GM18858 (cell line): Measurements from ENCODE around the gene OSBPL6.
A peak's percentile ranks its signal among the peaks of the same experiment; 100 is the strongest.
"Not testable (repeated sequence)": the region's sequence is repeated elsewhere in the genome, so short reads cannot be mapped to it uniquely, and the experiment has no call there.

ENCODE experiments used
- ATAC-seq: cut with Tn5 transposase; IDR thresholded peaks from one replicate; pipeline ENCODE4 v1.9.1; 2021; ENCODE audit not compliant: unreplicated experiment

The OSBPL6 gene

DNA sequence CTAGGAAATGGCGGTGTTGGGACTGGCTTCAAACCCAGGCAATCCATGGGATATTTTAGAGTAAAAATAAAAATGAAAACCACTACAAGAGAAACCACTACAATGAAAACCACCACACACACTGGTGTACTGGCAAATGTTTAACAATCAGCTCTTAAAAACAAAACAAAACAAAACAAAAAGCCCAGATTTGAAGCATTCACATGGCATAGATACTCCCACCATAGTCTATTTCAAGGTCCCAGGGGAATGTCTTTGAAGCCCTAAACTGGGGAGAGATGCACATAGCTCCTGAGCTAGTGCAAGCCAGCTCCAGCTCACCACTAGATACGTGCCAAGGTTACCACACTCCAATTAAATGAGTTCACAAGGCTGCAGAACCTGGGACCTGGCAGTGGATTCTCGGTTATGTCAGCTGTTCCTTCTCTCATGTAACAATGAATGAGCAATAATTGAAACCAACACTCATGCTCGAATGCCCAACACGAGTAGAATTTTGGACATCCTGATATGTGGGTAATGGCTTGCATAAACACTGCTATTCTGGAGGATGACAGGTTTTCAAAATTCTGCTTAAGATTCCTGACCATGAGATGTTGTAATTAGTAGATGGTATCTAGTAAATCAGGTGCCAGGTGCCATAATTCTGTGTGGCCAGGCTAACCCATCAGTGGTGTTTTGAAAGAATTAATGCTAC, 102.2 kb downstream of the OSBPL6 start:
- no peak for ATAC-seq

DNA sequence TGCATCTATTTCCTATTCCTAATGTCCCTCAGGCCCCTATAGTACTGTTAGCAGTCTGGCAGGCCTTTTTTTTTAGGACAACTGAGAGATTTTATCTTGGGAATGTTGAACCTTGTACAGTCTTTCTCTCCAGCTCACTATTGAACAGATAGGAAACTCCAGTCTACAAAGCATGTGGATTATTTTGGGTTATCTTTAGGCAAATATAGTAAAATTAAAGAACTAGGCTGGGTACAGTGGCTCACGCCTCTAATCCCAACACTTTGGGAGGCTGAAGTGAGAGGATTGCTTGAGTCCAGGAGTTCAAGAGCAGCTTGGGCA, 102.7 kb downstream of the OSBPL6 start:
- ATAC-seq = no peak

DNA sequence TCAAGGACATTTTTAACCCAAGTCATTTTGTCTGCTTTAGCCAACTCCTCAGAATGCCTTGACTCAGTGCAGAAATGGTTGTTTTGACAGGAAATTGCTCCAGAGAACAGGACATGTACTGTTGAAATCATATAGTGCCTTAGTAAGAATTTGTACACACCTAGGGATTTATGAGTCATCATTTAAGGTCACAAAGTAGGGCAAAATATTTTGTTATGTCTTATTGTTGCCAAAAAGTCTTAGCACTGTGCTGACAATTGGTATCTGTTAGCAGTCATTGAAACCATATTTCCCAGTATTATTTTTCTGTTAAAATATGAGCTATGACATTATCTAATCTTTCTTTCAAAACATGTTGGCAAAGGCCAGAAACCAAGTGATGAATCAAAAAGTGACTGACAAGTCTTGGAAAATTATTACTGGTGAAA, 104.5 kb downstream of the OSBPL6 start:
- no peak for ATAC-seq

DNA sequence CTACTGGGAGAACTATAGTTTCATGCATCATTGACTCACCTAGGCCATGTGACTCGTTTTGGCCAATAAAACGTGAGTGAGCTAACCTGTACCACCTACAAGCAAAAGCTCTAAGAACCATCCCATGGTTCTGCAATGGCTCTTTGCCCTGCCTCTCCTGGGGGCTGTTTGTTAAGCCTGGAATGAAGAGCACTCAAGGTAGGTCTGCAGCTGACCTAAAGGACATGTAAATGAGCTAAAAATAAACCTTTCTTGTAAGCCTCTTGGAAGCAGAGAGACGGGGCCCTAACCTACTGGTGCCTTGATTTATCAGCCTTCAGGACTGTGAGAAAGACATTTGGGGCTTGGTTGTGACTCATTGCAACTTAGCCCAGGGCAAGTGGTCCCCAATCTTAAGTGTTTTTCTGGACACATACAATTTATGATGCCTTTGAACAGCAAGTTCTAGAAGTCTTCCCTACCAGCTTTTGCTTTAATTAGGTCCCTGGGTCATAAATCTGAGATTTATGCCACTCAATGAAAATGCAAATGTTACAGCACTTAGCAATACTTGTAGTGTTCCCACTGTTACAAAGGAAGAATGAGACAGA, 107.4 kb downstream of the OSBPL6 start:
- no peak for ATAC-seq

DNA sequence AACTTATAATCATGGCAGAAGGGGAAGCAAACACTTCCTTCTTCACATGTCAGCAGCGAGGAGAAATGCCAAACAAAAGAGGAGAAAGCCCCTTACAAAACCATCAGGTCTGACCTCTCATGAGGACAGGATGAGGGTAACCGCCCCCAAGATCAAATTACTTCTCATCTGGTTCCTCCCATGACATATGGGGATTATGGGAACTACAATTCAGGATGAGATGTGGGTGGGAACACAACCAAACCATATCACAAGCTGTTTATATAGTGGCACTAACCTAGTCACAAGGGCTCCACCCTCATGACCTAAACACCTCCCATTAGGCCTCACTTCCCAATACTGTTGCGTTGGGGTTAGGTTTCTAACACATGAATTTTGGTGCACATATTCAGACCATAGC, 110.0 kb downstream of the OSBPL6 start:
- ATAC-seq = no peak

DNA sequence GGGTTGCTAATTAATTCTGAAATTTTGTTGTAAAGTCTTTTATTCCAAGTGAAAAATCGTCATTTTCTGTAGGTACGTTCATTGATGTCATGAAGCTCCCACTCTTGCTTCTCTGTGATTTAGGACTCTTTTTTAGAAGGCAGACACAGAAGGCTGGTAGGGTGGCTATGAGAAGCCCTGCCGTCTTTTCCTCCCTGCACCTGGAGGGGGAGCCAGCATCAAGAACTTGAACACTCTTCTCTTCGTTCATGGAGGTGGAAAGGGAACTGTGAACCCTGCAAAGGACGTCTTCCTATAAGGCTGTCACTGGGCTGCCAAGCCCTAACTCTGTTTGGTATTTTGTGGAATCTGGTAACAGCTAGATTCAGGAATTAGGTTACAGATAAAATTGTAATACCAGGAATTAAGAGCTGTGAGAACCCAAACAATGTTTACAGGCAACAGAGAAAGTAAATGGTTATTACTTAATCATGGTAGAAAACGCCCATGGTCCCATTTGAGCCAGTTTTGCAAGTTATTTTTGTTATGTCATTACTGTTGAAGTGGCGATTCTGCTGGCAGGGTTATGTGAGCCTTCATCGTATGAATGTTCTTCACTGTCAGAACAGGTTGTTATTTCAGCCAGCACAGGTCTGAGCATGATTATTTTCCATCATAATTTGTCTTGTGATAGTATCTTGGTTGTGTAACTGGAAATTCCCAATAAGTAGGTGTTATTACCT, 112.2 kb downstream of the OSBPL6 start:
- ATAC-seq = peak; percentile 88

DNA sequence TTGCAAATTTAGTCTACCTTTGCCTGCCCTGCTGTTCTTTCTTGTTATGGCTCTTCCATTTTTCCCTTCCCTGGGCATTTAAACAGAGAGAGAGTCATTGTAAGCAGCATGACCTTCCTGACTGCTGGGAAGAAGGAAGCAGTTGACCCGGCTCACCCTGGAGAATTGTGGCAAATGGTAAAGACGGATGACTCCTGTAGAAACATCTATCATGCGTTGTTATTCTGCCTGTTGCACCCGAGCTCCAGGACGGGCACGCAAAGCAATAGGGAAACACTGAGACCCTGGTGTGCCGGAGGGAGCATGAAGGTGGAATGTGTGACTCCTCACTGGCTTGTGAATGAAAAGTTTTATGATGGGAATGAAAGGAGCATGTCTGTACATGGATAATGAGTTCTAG, 113.3 kb downstream of the OSBPL6 start:
- no peak for ATAC-seq

DNA sequence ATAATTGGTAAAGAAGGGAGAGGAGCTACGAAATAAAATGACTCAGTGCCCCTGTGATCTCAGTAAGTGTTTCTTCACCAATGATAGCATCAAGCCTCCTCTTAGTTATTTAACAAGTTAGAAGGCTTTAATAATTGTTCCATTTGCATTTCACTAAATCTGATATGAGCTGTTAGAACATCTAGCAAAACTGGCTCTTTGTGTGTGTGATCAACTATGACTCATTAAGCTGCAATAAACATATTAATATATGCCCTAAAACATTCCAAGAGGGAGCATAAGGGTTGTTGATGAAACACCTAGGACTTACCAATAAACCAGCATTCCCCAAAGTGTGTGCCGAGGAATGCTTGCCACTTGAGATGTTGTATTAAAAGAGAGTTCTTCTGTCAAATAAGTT, 115.2 kb downstream of the OSBPL6 start:
- ATAC-seq = no peak

DNA sequence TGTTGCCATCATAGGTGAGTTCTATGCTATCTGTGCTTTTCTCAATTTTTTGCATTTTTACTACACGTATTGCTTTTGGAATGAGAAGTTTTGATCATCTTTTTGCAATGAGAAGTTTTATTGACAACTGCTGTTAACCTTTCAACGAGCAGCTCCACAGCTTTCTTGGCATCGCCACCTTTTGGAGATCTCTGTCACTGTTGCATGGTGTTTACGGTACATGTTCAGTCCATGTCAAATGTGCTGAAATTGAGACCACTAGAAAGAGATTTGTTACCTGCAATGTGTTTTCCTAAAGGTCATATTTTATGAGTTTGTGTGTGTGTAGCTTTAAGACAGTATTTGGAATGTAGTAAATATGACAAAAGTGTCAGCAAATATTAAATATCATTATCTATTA, 120.8 kb downstream of the OSBPL6 start:
- ATAC-seq = no peak

DNA sequence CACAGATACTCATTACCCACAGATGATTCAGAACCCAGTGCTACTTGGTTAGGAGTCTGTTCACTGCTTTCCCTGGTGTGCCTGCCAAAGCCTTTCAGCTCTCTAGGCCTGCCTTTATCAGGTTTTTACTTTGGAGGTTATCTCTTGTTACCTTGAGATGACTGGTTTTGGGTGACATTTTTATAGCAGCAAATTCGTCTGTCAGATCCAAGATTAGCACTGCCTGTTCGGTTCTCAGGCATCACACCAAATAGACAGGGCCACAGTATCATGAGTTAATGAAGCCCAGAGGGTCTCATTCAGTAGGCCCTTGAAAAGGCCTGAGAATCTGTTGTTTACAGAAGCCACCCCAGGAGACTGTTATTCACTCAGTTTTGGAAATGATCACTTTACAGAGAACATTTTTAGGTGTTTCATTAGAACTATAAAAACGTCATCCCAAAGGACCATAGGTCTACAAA, 121.2 kb downstream of the OSBPL6 start:
- no peak for ATAC-seq

DNA sequence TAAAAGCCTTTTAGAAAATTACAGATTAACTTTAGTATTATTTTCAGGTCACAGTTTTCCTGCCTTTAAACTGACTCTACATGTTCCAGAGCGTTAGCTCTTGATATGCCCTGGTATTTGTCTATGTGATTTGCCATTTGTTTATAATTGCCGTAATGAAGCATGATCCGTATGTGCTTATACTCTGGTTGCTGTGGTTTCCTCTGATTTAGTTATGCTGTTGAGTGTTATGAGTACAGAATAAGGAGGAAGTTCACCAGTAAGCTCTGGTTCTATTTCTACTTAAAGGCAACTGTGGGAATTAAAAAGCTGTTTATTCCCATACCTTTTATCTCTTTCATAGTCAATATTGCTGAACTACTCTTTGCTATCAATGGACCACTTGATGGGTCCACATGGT, 123.5 kb downstream of the OSBPL6 start:
- no peak for ATAC-seq

DNA sequence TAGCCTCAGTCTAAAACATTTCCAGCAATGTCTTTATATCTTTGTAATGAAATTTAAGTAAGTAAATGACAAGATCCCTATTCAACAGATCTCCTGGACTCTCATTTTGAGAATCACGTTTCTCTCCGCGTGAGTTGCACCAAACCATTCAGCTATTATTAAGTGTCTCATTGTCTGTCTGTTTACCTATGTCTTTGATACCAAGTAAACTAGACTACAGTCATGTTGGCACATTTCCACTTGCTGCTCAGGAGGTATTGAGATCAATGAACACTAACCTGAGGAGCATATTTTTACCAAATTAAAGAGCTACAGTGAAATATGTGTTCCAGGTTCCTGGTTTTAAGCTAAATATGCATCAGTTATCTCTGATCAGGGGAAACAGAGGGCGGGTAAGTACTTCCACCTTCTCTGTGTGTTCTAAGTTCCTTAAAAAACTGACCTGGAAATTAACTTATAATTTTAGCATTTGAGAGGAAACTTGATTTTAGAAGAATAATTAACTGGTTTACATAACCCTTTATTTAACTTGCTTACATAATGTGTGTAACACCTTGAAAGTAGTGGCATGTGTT, 125.8 kb downstream of the OSBPL6 start:
- no peak for ATAC-seq

DNA sequence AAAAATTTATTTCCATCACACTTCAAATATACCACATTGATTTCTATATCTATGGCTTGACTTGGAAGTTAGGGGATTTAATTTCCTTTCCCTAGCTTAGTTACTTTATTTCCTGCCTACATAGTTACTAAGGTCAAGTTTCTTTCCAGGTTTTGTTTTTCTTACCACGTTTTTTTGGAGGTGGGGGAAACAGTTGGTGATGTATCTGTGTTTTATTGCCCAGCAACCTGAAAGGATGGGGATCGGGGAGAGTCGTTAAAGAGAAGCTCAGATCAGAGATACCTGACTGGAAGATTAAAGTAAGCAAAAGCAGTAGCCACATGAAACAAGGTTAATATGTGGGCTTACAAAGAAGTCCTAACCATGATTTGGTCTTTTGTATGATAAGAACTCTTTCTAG, 127.8 kb downstream of the OSBPL6 start:
- ATAC-seq = no peak

DNA sequence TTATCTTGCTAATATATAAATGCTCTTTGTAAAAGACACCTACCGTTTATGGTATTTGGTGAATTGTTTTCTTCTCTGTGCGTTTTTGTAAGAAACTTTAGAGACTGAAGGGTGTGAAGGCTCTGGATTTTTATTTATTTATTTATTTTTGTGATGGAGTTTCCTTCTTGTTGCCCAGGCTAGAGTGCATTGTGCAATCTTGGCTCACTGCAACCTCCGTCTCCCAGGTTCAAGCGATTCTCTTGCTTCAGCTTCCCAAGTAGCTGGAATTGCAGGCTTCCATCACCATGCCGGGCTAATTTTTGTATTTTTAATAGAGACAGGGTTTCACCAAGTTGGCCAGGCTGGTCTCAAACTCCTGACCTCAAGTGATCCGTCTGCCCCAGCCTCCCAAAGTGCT, 129.0 kb downstream of the OSBPL6 start:
- not testable (repeated sequence) for ATAC-seq

DNA sequence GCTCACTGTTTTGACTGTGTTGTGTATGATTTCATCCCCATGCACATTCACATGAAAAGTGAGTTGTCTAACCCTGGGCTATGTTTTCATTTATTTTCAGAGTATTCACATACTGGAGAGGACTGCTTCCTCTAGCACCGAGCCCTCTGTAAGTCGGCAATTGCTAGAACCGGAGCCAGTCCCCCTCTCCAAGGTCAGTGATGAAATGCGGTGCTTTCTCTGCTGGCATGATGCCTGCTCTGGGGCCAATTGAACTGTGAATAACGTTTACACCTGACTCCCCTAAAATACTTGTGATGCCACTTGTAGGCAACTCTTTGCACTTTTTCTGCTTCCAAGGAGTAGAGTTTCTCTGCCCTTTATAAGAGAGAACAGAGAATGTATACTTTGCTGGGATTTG, 129.8 kb downstream of the OSBPL6 start:
- no peak for ATAC-seq

DNA sequence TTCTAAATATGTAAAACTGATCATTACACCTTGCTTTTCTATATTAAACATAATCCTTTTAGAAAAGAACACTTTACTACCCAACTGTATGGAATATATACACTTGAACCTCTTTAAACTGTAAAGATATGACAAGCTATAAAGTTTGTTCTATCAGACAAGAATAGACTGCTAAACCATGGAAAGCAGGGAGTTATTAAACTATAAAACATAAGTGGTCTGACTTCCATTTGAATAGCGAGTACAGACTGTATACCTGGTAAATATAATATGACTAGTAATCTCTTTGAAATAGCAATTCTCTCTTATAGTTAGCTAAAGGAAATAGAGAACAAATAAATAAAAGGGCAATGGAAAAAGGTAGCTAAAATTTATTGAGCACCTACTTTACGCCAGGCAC, 131.0 kb downstream of the OSBPL6 start:
- no peak for ATAC-seq

DNA sequence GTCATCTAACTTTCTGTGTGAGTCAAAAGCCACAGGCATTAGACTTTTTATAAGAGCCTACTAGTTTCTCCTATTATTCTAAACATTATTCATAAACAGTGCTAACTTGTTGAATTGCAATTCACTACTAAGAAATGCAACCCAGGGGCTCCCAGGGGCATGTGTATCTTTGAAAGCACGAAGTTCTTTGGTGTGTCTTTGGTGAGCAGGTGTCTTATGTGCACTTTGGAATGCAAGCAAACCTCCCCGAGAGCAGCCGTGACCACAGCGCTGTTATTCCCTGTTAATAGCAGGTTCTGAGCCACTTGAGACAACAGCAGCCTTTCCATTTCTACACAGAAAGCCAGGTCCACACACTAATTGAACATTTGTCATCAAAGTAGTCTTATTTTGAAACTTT, 133.2 kb downstream of the OSBPL6 start:
- ATAC-seq = no peak

DNA sequence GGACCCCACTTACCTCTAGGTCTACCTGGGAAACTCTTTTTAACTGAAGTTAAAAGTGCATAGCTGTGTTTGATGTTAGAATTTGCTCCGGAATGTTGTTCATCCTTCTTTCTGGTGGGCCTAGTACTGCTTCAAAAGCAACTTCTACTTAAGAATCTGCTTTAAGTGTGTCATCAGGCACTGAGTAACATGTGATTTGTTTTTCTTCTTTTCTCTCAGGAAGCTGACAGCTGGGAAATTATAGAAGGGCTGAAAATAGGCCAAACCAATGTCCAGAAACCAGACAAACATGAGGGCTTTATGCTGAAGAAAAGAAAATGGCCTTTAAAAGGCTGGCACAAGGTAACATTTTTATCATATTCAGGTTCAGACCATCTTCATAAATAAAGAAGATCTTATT, 133.7 kb downstream of the OSBPL6 start:
- no peak for ATAC-seq

DNA sequence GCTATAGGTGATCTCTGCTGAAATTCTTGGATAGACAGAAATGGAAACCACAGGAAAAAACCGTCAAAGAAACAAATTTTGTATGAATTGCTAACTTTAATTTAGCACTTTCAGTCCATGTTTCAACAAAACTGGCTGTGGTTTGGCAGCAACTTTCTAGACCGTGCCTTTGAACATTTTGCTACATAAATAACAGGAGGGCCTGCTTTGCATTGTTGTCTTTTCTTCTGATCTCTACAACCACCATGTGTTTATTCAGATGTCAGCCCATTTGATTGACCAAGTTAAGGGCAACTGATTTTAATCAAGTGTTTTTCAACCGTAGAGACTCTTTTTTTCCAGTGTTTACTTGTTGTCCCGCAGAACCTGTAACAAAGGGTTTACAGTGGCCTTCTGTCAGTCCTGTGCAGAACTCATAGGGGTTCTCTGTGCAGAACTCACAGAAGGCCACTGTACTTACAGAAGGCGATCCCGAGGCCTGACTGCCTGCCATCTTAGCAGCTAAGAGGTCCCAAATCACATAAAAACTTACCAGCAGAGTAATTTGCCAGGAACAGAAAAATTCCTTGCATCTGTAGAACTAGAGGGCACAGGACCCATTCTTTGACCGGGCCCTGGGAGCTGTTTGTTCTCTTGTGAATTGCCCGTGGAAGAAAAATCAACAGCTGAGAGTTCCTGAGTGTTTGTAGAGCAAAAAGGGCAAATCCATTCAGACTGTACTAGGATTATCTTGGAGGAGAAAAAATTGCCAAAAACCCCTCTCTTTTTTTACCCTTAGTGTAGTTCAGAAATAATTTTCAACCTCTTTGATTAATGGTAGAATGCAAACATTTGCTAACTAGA, 136.1 kb downstream of the OSBPL6 start:
- no peak for ATAC-seq

DNA sequence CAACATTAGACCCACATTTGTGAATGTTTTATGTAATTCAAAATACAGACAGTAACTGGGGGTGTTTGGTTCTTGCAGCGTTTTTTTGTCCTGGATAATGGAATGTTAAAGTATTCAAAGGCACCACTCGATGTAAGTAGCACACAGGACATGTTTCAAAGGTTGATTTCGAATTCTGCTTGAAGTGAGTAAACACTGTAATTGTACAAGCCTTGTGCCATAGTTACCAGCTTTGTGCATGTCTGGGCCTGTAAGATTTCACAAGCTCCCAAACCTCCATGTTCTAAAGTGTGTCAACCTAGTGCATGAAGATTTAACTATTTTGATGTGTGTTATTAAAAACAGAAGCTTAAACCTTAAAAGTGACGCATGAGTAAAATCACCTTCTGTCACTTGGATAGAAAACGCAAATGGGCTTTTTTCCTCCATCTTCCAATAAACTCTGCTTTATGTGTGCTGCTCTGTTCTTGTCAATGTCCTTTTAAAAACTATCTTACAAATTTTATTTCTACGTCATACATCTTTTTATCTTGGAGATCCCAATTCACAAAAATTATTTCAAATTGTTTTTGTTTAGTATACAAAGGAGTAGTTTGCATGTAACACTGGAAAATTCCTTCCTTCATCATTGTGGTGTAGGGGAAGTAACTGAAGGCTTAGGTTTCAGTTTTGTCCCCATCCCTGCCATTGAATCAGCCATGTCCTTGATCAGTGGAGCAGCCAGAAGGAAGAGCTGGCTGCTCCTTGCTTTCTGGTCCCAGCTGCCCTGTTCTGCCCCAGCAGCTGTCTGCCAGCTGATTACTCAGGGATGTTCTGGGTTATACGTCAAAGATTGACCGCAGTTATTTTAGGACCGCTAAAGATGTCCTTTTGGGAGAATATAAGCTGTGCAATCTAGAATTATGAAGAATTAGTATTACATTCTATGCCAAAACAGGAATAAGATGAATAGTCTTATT, 137.4 kb downstream of the OSBPL6 start:
- no peak for ATAC-seq
